ENCODE results near the gene TMEM270.

The TMEM270 gene

GRCh38 chr7:73907554-73908122, 46.7 kb downstream of the TMEM270 start:
- no peak for DNase-seq (ENCODE audit: low spot score)

GRCh38 chr7:73908123-73908611, 47.2 kb downstream of the TMEM270 start:
- no peak for DNase-seq (ENCODE audit: low spot score)

- DNase-seq (ENCODE audit: low spot score) = no peak
Measured at GRCh38 chr7:73909051-73909941, 48.3 kb downstream of the TMEM270 start.

- DNase-seq (ENCODE audit: low spot score) = no peak
Measured at GRCh38 chr7:73909996-73910395, 49.0 kb downstream of the TMEM270 start.

GRCh38 chr7:73912223-73912622, 51.3 kb downstream of the TMEM270 start:
- no peak for DNase-seq (ENCODE audit: low spot score)
